Stimulated activated CD8-positive, alpha-beta memory T cell treated with anti-CD3 and anti-CD28 coated beads, Interleukin-2, amount 100 ng/mL, for 1 hour (primary cell): Measurements from ENCODE around the gene LINGO1.

Source experiments
- DNase-seq, 2 donors: peaks; one replicate each; pipeline ENCODE4 v3.0.0-alpha.2; 2020; ENCODE audit warnings: low read depth in 2 of 2

Gene LINGO1

DNA sequence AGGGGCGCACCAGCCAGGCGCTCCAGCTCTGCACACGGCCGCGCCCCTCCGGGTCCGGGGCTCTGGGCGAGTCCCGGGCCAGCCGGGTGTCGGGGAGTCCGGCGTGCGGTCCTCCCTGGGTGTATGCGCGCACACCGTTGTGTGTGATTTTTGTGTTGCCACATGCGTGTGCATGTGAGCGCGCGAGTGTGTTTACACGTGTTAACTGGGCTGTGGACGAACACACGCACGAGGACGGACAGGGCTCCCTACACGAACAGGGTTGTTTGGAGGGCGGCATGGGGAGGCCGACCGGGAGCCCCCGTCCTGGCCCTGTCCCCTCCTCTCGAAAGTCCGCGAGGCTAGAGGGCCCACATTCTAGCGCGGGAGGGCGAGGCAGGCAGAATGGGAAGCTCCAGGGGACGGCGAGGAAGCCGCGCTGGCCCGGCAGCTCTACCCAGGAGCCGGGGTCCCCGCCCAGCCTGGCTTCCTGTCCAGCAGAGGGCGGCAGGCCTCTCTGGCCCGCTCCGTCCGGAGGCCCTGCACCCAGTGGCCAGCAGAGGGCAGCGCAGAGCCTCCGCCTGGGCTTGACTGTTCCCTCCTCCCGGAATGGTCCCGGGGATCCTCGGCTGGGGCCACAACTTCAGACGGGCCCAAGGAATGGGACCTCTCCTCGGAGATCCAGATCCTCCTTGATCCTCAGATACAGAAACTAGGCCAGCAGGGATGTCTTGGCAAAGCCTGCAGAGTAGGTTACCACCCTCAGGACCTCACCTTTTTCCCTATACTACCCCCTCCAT, 611 bp upstream of the LINGO1 start:
- DNase-seq: peak in 1 of 2 donors; percentile 37

DNA sequence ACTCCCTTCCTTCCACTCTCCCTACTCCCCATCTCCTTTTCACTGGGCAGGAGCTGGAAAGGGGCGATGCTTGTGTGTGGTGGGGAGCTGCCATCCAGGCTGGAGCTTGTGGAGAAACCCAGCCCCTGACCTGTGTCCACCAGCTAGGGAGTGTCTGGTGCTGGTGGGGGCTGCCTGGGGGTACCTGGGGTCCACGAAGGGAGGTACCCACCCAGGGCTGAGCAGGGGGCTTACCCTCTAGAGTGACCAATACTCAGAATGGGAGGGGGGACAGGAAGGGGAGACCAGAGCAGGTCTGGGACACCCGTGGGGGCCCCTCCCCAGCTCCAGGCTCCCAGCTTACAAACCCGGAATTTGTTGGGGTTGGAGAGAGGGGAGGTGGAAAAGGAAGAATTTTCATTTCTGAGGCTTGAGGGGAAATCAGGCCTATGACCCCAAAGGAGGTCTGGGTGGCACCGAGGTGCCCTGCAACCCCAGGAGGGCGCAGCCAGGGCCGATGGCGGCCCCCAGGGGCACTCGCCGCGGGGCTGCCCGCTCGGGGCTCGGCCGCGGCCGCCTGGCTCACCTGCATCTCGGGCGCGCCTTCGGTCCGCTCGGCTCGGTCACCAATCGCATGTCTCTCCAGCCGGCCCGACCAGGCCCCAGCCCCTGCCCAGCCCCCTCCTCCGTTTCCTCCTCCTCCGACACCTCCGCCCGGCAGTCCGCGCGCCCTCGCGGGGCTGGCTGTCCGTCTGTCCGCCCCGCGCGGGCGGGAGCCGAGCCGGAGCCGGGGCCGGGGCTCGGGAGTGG, 773 bp downstream of the LINGO1 start:
- DNase-seq: no peak

DNA sequence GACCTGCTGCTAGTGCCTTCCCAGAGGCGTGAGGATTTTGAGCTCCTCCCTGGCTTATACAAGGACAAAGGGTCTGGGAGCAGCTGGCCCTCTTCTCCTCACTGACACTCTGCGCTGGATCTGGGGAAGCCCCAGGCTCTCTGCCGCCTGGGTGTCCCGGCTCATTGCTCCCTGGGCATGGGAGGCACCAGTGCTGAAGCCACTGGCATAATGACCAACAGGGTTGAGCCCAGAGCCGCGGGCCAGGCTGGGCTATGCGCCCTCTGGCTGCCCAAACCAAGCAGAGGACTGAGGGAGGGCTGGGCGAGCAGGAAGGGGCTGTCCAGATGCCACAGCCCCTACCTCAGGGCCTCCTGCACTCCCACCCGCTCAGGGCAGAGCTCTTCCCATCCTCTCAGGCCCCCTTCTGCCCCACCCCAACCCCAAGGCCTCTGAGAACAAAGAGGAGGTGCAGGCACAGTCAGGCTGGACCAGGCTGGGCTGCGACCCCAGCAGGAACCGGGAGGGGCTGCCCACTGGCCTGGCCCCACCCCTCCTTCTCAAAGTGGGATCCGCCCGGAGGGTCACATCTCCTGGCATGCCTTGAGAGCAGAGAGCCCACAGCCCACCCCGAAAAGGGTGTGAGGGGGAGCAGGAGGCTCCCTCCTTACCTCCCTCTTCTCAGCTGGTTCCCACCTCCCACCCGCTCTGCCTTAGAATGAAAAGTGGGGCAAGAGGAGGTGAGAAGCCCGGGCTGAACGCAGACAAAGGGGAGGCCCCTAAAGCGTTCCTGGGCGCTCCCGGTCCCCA, 1.6 kb downstream of the LINGO1 start:
- DNase-seq: no peak

DNA sequence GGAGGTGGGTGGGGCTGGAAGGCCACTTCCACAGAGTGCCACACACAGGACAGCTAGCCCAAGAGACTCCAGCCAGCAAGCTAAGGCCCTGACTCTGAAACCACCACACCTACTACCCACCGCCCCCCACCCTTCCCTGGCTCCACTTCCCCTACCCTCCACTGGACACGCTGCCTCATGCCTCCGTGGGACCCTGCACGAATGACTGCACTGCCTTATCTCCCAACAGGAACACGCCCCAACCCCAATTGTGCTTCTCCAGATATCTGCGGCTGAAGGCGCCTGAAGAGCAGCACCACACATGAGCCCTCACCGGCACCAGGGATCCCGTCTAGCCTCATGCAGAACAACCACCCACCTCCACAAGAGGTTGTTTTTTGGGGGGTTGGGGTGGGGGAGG, 2.7 kb downstream of the LINGO1 start:
- no peak for DNase-seq

DNA sequence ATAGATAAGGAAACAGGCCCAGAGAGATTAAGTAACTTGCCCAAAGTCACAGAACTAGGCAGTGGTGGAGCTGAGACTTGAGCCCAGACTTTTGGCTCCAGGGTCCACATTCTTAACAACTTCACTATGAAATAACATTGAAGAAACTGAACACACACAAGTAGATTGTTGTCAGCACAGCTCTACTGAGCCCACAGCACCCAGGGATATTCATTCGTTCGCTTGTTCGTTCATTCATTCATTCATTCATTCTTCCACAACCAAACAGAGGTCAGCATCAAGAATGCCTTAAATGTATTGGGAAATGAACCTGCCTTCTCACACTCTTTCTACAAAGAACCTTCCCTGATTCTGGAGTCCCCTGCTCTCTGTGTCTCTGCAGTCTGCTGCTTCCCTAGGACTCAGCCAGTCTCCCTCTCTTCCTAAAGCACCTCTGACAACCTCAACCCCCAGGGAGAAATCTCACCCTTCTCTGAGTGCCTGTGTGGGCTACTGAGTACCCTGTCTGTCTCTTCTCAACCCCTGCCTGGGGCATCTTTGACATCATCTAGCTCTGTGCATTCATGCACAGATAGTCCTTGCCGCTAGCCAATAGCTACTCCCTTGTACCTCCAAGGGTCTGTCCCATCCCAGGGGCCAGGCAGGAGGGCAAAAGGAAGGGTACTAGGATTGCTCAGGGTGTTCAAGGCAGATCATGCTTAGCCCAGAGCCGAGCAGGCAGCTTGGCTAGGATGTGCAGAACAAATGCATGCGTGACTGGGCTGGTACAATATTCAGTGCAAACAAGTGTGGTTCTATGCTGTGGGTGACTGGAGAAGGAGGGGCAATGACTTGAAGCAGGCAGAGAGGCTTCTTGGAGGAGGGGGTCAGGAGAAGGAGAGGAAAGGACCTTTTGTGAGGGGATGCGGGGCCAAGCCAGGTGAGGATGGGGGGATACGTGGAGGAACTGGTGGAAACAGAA, 3.4 kb downstream of the LINGO1 start:
- no peak for DNase-seq

DNA sequence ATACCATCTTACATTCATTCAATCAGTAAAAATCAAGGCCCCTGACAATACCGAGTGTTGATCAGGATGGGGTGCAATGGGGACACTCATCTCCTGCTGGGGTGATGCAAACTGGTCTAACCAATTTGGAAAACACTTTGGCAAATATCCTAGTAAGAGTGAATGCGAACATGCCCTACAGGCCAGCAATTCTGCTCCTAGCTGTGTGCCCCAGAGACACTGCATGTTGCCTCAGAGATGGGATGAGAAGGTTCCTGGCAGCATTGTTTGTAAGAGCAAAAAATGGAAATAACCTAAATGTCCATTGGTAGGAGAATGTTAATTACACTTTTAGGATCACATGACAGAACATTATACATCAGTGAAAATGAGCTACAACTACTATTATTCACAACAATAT, 4.7 kb downstream of the LINGO1 start:
- DNase-seq: no peak

DNA sequence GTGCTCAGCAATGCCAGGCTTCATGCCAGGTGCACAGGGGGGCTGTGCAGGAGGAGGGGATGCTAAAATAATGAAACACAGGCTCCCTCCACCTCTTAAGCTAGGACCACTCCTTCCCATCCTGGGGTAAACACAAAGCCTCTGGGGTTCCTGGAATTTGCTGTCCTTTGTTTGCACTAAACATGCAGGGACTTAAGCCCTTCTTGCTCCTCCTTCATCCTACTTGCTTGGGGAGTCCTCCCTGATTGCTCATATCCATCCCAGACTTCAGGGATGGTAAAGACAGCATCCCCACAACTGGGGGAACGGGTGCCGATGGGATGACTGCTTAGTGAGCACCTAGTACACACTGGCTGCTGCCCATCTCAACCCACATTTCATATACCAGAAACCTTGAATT, 5.1 kb downstream of the LINGO1 start:
- DNase-seq: no peak

DNA sequence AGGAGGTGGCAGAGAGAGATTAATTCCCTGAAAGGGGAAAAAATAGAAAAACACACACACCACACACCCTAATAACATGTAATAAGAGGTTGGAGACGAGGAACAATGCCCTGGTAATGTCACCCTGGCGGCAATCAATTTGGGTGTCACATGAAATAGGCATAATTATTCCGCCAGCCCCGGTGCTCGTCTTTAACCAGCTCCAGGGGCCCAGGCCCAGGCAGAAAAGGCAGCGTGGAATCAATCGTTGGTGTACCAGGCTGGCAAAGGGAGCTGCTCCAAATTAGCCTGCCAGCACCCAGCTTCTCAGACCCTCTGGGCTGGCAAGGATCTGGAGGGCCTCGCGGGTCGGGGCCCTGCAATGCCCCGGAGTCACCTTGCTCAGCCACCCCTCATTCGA, 5.6 kb downstream of the LINGO1 start:
- DNase-seq: no peak

DNA sequence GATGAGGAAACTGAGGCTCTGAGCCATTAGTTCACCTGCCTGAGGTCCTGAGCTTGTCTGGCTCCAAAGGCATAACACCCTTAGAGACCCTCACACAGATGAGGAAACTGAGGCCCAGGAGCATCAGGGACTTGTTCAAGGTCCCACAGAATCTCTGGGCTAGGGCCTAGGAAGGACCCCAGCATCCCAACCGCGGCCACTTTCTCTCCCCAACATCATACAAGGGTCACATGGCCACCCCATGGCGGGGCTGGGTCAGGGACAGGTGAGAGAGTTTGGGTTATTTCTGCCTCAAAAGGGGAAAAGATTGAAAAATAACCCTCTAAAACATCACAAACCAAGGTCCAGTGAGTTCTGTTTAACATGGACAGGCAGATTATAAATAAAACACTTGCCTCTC, 6.7 kb downstream of the LINGO1 start:
- DNase-seq: no peak

DNA sequence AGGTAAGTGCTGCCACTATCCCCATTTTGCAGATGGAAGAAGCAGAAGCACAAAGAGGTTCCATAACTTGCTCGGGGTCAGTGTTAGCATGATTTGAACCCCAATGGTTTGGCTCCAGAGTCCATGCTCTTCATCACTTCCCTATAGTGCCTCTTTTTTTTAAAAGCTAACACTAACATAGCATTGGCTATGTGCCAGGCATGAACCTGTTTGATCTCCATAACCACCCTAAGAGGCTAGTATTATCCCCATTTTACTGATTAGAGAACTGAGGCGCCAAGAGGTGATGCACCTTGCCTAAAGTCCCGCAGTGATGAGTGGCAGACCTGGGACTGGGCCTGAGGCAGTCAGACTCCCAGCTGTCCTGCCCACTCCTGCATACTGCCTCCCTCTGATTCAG, 7.3 kb downstream of the LINGO1 start:
- DNase-seq: no peak

DNA sequence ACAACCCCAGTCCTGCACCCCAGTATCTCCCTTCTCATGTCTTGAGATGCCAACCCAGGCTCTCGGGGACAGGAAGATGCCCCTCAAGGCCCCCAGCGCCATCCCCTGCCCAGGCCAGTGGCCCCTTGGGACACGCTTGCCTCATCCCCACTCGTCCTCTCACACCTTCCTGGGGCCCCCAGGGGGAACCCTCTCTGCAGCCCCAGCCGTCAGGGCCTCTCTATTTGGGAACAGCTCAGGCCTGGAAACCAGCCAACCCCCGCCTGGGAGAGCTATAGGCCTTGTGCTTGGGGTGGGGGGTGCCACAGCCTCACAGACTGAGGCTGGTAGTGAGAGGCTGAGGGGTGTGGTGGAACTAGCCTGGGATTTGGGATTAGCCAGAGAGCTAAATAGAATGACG, 7.8 kb downstream of the LINGO1 start:
- DNase-seq: no peak

DNA sequence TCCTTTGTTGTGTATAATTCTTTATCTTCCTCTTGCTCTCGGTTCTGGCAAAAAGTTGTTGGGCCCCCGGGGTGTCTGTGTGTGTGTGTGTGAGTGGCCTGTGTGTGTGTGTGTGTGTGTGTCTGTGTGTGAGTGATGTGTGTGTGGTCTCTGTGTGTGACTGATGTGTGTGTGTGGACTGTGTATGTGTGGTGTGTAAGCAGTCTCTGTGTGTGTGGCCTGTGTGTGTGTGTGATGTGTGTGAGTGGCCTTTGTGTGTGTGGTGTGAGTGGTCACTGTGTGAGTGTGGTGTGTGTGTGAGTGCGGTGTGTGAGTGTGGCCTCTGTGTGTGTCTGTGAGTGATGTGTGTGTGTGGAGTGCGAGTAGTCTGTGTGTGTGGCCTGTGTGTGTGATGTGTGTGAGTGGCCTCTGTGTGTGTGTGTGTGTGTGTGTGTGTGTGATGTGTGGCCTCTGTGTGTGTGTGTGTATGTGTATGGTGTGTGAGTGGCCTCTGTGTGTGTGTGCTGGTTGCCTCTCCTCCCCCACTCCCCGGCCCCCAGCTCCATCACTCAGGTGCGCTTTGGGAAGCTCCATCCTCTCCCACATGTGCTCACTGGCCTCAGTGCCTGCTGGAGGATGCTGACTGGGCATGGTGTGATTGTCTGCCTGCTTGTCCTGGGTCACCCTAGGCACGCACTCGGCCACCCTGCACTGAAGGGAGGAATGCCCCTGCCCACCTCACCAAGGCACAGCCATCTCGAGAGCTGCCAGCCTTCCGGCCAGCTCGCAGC, 8.8 kb downstream of the LINGO1 start:
- DNase-seq: no peak

DNA sequence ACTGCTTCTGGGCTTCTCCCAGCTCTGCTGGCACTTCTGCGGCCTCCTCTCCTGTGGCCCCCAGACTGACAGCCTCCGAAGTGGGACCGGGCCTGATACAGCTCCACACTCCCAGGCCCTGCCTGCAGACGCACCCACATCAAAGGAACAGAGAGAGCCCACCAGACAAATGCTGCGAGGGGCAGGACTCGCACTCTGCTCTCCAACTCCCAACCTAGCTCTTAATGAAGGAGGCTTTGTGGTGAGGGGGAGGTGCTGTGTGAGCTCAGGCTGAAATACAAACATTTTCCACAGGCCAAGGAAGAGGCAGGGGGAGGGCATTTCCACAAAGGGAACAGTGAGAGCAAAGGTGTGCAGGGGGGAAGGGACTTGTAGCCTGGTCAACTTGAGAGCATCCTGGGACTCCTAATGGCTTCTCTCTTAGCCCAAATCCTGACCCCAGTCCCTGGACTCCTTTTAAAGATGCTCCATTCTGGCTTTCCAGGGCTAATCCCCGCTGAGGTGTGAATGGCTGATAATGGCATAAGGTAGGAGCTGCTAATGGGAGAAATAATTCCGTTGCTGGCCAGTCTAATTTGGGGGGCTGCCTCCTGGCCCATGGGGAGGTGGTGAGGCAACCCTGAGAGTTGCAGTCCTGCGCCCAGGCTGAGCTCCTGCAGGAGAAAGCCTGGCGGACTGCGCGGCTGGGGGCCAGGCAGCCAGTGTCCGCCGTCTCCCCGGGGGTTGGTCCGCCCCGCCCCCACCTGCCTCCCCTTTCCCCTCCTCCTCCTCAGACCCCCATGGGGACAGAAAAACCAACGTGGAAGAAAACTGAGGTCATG, 9.6 kb downstream of the LINGO1 start:
- DNase-seq: no peak

DNA sequence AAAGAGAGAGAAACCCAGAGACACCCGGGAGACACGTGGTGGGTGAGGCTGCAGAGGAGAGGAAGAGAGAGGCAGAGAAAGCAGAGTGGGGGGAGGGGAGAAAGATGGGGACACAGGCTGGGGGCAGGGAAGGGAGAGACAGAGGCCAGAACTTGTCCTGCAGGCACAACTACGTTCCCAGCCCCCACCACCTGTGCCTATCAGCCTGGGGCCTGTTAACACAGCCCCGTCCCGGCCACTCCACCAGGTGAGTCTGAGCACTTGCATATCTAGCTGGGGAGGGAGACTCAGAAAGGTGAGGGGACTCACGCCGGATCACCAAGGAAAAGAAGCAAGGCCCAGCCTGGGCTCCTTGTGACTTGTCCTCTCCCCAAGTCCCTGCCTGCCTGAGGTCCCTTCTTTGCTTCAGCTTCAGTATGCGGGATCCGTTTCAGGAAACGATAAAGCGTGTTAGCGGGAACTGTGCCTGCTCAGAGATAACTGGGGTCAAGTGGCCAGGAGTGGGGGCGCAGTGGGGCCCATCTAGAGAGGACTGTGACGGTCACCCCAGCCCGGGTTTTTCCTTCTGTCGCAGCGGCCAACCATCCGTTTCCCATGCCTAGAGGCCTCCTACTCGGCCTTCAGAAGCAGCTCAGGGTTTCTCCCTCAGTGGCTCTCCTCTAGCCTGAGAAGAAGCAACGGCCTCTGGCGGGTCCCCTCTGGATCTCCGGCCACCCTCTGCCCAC, 10.3 kb downstream of the LINGO1 start:
- DNase-seq: no peak

DNA sequence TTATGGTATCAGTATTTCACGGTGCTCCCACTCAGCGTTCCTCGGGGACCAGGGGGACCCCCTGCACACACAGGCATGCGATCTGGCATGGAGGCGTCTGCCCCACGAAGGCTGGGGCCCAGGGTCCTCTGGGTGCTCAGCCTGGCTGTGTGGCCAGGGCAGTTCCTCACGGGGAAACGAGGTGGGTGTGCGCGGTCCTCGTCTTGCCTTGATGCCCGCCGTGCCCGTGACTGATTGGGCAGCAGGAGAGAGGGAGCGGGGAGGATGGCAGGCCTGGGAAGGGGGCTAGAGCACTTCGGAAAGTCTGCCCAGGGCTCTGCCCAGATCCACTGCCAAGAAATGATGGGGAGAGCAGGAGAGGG, 10.9 kb downstream of the LINGO1 start:
- no peak for DNase-seq

DNA sequence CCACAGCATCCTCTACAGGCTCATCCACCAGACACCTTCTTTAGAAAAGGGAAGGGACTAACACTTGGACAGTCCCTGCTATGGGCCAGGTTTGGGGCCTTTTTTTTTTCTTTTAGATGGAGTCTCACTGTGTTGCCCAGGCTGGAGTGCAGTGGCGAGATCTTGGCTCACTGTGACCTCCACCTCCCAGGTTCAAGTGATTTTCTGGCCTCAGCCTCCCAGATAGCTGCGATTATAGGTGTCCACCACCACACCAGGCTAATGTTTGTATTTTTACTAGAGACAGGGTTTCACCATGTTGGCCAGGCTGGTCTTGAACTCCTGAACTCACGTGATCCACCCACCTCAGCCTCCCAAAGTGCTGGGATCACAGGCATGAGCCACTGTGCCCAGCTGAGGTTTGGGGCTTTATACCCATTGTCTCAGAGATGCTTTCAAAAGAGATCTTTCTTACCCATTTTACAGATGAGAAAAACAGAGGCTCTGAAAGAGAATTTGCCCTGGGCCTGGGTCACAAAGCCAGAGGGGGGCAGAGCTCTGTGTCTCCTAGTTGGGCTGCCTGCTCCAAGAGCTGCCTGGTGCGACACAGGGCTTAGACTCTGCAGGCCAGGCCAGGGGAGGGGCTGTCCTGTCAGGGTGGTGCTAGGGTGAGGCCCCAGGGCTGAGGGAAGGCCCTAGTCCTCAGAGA, 11.6 kb downstream of the LINGO1 start:
- no peak for DNase-seq

DNA sequence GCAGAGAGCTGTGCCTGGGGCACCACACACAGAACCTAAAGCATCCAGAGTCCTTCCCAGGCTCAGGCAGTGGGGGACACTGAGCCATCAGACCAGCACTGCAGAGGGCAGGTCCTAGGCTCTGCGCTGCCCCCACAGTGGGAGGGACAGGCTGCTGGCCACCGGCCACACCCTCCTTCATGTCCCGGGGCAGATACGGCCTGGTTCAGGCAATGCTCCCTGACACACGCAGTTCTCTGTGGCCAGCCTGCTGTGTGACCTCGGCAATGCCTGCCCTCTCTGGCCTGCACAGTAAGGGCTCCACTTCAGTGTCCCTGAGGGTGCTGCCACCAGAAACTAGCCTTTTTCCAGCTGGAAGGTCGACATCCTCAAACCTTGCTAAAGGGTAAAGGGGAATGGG, 12.4 kb downstream of the LINGO1 start:
- no peak for DNase-seq

DNA sequence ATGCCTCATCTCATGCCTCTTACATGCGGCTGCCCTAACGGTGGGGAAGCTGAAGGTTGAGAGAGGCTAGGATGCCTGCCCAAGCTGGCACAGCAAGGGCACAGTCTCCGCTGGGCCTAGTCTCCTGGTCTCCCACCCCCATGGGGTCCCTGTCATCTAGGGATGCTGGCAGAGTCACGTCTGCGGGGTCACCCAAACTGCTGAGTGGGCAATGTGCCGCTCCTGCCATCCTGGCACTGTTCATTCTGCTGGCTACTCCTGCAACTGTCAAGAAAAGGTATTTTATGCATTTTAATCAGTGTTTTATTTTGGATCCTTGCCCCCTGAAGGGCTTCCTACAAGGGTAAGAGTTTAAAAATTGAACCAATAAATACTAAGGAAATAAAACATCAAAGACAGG, 12.8 kb downstream of the LINGO1 start:
- DNase-seq: no peak
